Fibroblast of mammary gland (primary cell): ENCODE results near the gene UBE2E1.

ENCODE experiments used
- DNase-seq: peaks from one replicate; pipeline ENCODE4 v3.0.0-alpha.2; 2010; ENCODE audit warnings: low read depth
- H3K4me3 ChIP-seq: 2 replicates; pipeline ENCODE4 v1.5.1; 2011; ENCODE audit warnings: low read depth, mild to moderate bottlenecking, low read length, moderate library complexity; ENCODE audit not compliant: control insufficient read depth
- CTCF ChIP-seq: conservative IDR thresholded peaks from 2 replicates; pipeline ENCODE4 v1.5.1; 2011; ENCODE audit warnings: low read depth, low read length, inconsistent platforms; ENCODE audit not compliant: control insufficient read depth, insufficient read depth

The UBE2E1 gene

DNA sequence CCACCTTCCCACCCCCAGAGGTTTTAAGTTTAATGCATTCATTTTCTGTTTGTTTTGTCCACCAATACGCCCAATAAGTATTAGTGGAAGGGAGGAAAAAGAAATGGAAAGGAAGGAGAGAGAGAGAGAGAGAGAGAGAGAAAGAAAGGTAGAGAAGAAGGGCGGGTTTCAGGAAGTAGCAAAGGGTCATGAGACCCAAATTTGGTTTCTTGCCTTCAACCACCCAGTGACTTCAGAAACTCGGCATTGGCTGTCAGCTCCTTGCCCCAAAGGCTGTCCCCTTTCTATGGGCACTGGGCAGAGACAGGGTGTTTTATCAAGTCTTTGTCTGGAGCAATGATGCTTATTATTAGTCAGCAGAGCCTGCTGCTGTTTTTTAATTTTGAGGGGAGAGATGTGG, 125.8 kb downstream of the UBE2E1 start:
- no peak overlapping the region for H3K4me3 ChIP-seq
- TF ChIP-seq CTCF = no peak
- no peak for DNase-seq

GRCh38 chr3:23932571-23932970, 126.8 kb downstream of the UBE2E1 start:
- no peak for DNase-seq
- no peak for TF ChIP-seq CTCF
- no peak overlapping the region for H3K4me3 ChIP-seq

DNA sequence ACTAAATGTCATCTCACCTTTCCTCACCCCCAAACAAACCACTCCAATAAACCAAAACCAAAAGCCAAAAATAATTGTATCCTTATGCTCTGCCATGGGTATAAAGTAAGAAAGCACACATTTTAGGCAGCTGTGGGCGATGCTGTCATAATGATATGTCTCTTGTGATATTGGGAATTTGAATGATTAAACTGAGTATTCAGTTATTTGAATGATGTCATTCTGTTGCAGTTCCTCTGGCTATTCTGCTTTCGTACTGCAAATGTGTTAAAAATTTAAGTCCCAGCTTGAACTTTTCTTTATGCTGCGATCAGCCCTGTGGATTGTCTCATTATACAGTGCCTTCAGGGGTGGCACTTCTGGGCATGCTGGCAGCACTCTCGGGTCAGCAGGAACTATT, 128.5 kb downstream of the UBE2E1 start:
- no peak for DNase-seq
- no peak for TF ChIP-seq CTCF
- no peak overlapping the region for H3K4me3 ChIP-seq

GRCh38 chr3:23937296-23937695, 131.5 kb downstream of the UBE2E1 start:
- DNase-seq = no peak
- H3K4me3 ChIP-seq = no peak overlapping the region
- TF ChIP-seq CTCF = no peak

GRCh38 chr3:23938688-23939087, 132.9 kb downstream of the UBE2E1 start:
- TF ChIP-seq CTCF = no peak
- H3K4me3 ChIP-seq = no peak overlapping the region
- DNase-seq = no peak

DNA sequence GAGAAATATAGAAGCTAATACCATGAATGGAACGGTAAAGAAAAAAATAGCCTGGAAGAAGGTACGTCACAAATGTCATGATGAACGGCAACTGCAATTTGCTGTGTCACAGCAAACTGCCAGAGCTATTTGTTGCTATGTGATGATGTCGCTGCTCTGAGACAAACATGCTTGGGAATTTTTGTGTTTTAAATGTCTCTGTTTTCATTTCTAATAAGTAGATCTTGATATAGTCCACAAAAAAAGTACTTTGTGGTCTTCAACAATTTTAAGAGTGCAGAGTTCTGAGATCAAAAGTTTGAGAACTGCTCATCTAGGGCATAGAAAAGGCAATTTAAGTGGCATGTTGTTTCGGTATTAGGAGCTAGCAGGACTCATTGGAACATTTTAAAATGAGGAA, 135.0 kb downstream of the UBE2E1 start:
- TF ChIP-seq CTCF = no peak
- no peak overlapping the region for H3K4me3 ChIP-seq
- DNase-seq = no peak
